Gastroesophageal sphincter (tissue), 3 donors: ENCODE results near the gene NOTCH2.

Experiments used
- EP300 ChIP-seq: sonication (generic); formaldehyde crosslinking; IDR thresholded peaks from one replicate; pipeline ENCODE4 v1.6.1; 2017; ENCODE audit warnings: antibody characterized with exemption, mild to moderate bottlenecking
- POLR2A ChIP-seq, 2 donors: fragments of 450-650 bp; IDR thresholded peaks; one replicate each; pipeline ENCODE4 v1.6.1; 2017; ENCODE audit warnings: antibody characterized with exemption in 2 of 2, mild to moderate bottlenecking in 2 of 2, moderate library complexity in 1 of 2
- POLR2AphosphoS5 ChIP-seq: sonication (generic); formaldehyde crosslinking; IDR thresholded peaks from one replicate; pipeline ENCODE4 v1.6.1; 2017; ENCODE audit warnings: antibody characterized with exemption
- TF ChIP-seq, protein P1 (sequence below), 4 experiments: fragments of 200-600 bp in 2 of 4; fragments of 450-650 bp in 2 of 4; sonication (generic) in 1 of 4; IDR thresholded peaks; one replicate each; pipeline ENCODE4 v1.5.1; 2017 to 2019; ENCODE audit warnings: antibody characterized with exemption in 4 of 4, mild to moderate bottlenecking in 2 of 4, moderate library complexity in 2 of 4

GRCh38 chr1:119912963-119913362, 156.5 kb downstream of the NOTCH2 start:
- TF ChIP-seq EP300: no peak
- TF ChIP-seq, protein P1, sequence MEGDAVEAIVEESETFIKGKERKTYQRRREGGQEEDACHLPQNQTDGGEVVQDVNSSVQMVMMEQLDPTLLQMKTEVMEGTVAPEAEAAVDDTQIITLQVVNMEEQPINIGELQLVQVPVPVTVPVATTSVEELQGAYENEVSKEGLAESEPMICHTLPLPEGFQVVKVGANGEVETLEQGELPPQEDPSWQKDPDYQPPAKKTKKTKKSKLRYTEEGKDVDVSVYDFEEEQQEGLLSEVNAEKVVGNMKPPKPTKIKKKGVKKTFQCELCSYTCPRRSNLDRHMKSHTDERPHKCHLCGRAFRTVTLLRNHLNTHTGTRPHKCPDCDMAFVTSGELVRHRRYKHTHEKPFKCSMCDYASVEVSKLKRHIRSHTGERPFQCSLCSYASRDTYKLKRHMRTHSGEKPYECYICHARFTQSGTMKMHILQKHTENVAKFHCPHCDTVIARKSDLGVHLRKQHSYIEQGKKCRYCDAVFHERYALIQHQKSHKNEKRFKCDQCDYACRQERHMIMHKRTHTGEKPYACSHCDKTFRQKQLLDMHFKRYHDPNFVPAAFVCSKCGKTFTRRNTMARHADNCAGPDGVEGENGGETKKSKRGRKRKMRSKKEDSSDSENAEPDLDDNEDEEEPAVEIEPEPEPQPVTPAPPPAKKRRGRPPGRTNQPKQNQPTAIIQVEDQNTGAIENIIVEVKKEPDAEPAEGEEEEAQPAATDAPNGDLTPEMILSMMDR (IDR thresholded peaks at IDR 0.05): no peak
- TF ChIP-seq POLR2AphosphoS5: no peak
- TF ChIP-seq POLR2A (IDR thresholded peaks at IDR 0.05): no peak
